ENCODE data around the gene VASN.

The VASN gene

DNA sequence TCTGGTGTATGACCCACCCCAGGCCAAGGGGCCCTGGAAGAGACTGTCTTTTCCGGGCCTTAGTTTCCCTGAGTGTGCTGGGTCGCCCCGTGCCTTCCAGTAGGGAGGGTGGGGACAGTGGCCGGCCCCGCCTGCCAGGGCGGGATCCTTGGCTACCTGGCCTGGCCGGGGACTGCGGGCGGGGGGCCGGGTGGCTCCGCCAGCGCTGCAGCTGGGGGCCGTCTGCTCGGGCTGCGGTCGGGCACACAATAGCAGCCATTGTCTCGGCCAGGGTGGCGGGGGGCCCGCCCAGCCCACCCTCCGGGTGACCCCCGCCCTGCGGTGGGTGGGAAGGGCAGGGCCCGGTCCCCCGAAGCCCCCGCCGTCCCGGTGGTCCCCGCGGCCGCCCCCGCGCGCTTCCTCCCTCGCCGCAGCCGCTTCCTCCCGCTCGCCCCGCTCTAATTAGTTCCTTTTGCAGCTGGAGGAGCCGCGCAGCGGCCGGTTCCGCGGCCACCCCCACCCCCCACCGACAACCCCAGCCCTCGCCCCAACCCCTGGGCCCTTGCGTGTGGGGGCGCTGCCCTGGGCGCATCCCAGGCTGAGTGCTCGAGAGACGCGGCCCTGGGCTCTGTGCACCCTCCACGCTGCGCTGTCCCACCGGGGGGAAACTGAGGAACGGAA lies 44.1 kb upstream of the VASN start:
- peaks cover 16% of the 10 kb centered on the region for H3K4me1 ChIP-seq (ENCODE audit: control insufficient read depth, low read length)
- no peaks in the 10 kb centered on the region; the same call in 1 of the 2 replicates for H4K20me1 ChIP-seq (ENCODE audit: control insufficient read depth, insufficient read depth, low read depth, low read length)
- H3K9me2 ChIP-seq (replicated peaks; ENCODE audit: control insufficient read depth, low read length): no peaks in the 10 kb centered on the region
- peaks cover 21% of the 10 kb centered on the region for H3K27me3 ChIP-seq (ENCODE audit: control insufficient read depth, low read length)
- H3K36me3 ChIP-seq (ENCODE audit: control insufficient read depth, low read length): no peaks in the 10 kb centered on the region
- no peaks in the 10 kb centered on the region for H3K79me2 ChIP-seq (ENCODE audit: control insufficient read depth, low read length)
- no peak overlapping the region for H3K27ac ChIP-seq (ENCODE audit: low read depth, low read length)
- H3F3A ChIP-seq (ENCODE audit: control insufficient read depth, insufficient read depth): no peaks in the 10 kb centered on the region
- peak overlapping the region; percentile 71 for H3K4me2 ChIP-seq (ENCODE audit: low read length)
- no peaks in the 10 kb centered on the region for H3K9me3 ChIP-seq (ENCODE audit: control insufficient read depth, insufficient read depth, low read length)
- peak overlapping the region; percentile 62 for H3K4me3 ChIP-seq (ENCODE audit: low read length)
- no peak for TF ChIP-seq EZH2phosphoT487 (IDR thresholded peaks at IDR 0.05; ENCODE audit: borderline replicate concordance, low read length)
- no peak for TF ChIP-seq CTCF (IDR thresholded peaks at IDR 0.05; ENCODE audit: low read depth, low read length, poor library complexity, severe bottlenecking)

DNA sequence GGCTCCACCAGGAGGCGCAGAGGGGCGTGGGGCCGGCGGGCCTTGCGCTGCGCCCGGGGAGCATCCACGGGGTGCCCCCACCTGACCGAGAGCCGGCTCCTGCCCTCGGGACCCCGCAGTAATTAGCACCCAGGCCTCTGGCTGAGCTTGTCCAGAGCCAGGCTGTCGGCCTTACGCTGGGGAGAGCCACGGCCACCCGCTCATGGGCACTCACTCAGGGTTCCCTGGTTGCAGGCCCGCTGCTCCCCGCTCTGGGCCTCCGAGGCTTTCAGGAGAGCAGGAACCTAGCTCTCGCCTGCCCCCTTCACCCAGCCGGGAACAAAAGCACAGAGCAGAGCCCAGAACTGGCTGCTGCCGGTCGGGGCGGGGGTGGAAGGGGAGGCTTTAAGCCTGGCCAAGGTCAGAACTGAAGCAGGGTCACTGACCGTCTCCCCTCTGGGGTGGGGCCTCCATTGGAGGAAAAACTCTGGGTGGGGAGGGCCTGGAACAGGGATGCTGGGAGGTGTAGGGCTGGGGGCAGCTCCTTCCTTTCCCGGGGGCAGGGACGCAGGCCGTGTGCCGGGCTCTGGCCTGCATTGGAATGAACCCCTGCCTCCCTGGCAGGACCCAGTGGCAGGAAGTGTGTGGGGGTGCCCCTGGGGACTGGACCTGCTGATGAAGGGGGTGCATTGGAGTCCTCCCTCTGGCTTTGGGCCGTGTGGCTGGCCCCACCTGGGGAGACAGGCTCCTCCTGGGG lies 43.4 kb upstream of the VASN start:
- Histone ChIP-seq H3K4me2 (ENCODE audit: low read length) (peak overlapping the region; percentile 71), H3K4me1 (ENCODE audit: control insufficient read depth, low read length) (peaks cover 16% of the 10 kb centered on the region), H3K27me3 (ENCODE audit: control insufficient read depth, low read length) (peaks cover 21% of the 10 kb centered on the region), H3F3A (ENCODE audit: control insufficient read depth, insufficient read depth) (no peaks in the 10 kb centered on the region), H4K20me1 (ENCODE audit: control insufficient read depth, insufficient read depth, low read depth, low read length) (no peaks in the 10 kb centered on the region; the same call in 1 of the 2 replicates), H3K79me2 (ENCODE audit: control insufficient read depth, low read length) (no peaks in the 10 kb centered on the region), H3K9me3 (ENCODE audit: control insufficient read depth, insufficient read depth, low read length) (no peaks in the 10 kb centered on the region), H3K9me2 (replicated peaks; ENCODE audit: control insufficient read depth, low read length) (no peaks in the 10 kb centered on the region), H3K27ac (ENCODE audit: low read depth, low read length) (no peak overlapping the region), H3K4me3 (ENCODE audit: low read length) (peak overlapping the region; percentile 62), H3K36me3 (ENCODE audit: control insufficient read depth, low read length) (no peaks in the 10 kb centered on the region)
- peak; percentile 58; the same call in 1 of the 2 replicates for TF ChIP-seq EZH2phosphoT487 (IDR thresholded peaks at IDR 0.05; ENCODE audit: borderline replicate concordance, low read length)
- TF ChIP-seq CTCF (IDR thresholded peaks at IDR 0.05; ENCODE audit: low read depth, low read length, poor library complexity, severe bottlenecking): peak; percentile 34

DNA sequence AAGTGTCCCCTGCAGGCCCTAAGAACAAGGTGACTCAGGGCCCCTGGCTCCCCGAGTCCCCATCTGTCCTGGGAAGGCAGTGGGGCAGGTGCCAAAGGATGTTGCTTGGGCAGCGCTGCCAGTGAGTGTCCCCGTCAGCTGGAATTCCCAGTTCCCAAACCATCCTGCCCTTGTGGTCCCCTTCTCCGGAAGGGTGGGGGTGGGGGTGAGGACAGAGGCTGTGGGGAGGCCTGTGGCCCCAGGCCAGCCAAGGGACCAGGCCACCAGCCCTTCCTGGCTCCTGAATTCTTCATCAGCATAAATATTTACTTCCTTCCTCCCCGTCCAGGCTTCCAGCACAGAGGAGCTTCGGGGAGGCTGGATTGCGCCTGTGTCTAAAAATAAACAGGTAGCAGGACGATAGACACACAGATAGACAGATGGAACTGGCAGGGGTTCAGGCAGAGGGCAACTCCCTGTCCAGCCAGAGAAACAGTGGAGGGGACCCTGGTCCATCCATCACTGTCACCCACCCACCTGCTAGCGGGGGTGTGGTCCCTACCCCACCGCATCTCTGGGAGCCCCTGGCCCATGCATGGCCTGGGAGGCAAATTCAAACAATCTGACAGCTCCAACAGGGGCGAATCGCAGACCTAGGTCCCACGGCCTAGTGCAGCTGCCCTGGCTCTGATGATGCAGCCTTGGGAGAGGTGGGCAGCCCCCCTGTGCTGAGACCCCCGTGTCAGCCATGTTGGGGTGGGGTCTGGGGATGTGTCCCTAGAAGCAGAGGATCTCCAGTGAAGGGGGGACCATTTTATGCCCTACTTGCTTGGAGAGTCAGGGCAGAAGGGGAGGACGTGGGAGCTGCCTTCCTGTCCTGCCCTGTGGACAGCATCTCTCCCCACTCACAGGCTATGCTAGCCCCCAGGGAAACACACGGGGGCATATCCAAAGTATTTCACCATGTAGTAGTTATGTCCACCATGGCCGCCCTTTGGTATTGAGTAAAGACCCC lies 42.6 kb upstream of the VASN start:
- H3K4me1 ChIP-seq (ENCODE audit: control insufficient read depth, low read length): peaks cover 16% of the 10 kb centered on the region
- no peaks in the 10 kb centered on the region; the same call in 1 of the 2 replicates for H4K20me1 ChIP-seq (ENCODE audit: control insufficient read depth, insufficient read depth, low read depth, low read length)
- H3K79me2 ChIP-seq (ENCODE audit: control insufficient read depth, low read length): no peaks in the 10 kb centered on the region
- TF ChIP-seq EZH2phosphoT487 (IDR thresholded peaks at IDR 0.05; ENCODE audit: borderline replicate concordance, low read length): no peak
- no peak for TF ChIP-seq CTCF (IDR thresholded peaks at IDR 0.05; ENCODE audit: low read depth, low read length, poor library complexity, severe bottlenecking)
- H3F3A ChIP-seq (ENCODE audit: control insufficient read depth, insufficient read depth): no peaks in the 10 kb centered on the region
- H3K36me3 ChIP-seq (ENCODE audit: control insufficient read depth, low read length): no peaks in the 10 kb centered on the region
- H3K9me3 ChIP-seq (ENCODE audit: control insufficient read depth, insufficient read depth, low read length): no peaks in the 10 kb centered on the region
- H3K4me3 ChIP-seq (ENCODE audit: low read length): no peak overlapping the region
- H3K4me2 ChIP-seq (ENCODE audit: low read length): 0 out of 2 replicates have a peak overlapping the region, but pooled peaks have one; percentile 71
- H3K27ac ChIP-seq (ENCODE audit: low read depth, low read length): no peak overlapping the region
- no peaks in the 10 kb centered on the region for H3K9me2 ChIP-seq (replicated peaks; ENCODE audit: control insufficient read depth, low read length)
- H3K27me3 ChIP-seq (ENCODE audit: control insufficient read depth, low read length): peaks cover 21% of the 10 kb centered on the region

Data from DOHH2 (cell line).